ENCODE results near the gene CEBPE.

DNA sequence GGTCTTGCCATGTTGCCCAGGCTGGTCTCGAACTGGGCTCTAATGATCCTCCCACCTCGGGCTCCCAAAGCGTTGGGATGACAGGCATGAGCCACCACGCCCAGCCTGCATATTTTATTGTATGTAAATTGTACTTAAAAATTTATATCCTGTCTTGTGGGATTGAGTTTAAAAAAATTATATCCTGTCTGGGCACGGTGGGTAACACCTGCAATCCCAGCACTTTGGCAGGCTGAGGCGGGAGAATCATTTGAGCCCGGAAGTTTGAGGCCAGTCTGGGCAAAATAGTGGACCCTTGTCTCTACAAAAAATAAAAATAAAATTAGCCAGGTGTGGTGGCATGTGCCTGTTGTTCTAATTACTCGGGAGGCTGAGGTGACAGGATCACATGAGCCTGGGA lies 13.9 kb upstream of the CEBPE start:
- TF ChIP-seq CTCF (IDR thresholded peaks at IDR 0.05) (no peak), POLR2A (IDR thresholded peaks at IDR 0.05) (no peak)
